ENCODE results near the gene IKZF1. TPM values are rescaled to one million over a fixed set of nuclear protein-coding genes. Genes with fewer than 3 reads are reported as not detected.

IKZF1 gene
- total RNA-seq, 1 donor from 2014 or later: 8.5 TPM

GRCh38 chr7:50339990-50340500, 35.5 kb downstream of the IKZF1 start:
- no peak for DNase-seq (ENCODE audit: low read depth, low spot score)
- H3K27me3 Mint-ChIP-seq (ENCODE audit: low read depth): no peaks in the 10 kb centered on the region
- H3K36me3 Mint-ChIP-seq (ENCODE audit: low read depth): no peaks in the 10 kb centered on the region
- H3K4me3 Mint-ChIP-seq: no peak overlapping the region
- peaks cover 8% of the 10 kb centered on the region for H3K4me1 Mint-ChIP-seq
- H3K27ac Mint-ChIP-seq (ENCODE audit: unreplicated experiment): no peak overlapping the region
- TF ChIP-seq CTCF (conservative IDR thresholded peaks at IDR 0.05): no peak
- H3K9me3 Mint-ChIP-seq: no peaks in the 10 kb centered on the region

GRCh38 chr7:50341724-50342123, 37.2 kb downstream of the IKZF1 start:
- Mint-ChIP-seq H3K27ac (ENCODE audit: unreplicated experiment) (no peak overlapping the region), H3K9me3 (no peaks in the 10 kb centered on the region), H3K4me1 (peaks cover 11% of the 10 kb centered on the region), H3K4me3 (no peak overlapping the region), H3K36me3 (ENCODE audit: low read depth) (no peaks in the 10 kb centered on the region), H3K27me3 (ENCODE audit: low read depth) (no peaks in the 10 kb centered on the region)
- TF ChIP-seq CTCF (conservative IDR thresholded peaks at IDR 0.05): no peak
- DNase-seq (ENCODE audit: low read depth, low spot score): no peak

GRCh38 chr7:50342616-50343114, 38.1 kb downstream of the IKZF1 start:
- Mint-ChIP-seq H3K27ac (ENCODE audit: unreplicated experiment) (no peak overlapping the region), H3K4me1 (peaks cover 11% of the 10 kb centered on the region), H3K27me3 (ENCODE audit: low read depth) (no peaks in the 10 kb centered on the region), H3K9me3 (no peaks in the 10 kb centered on the region), H3K4me3 (no peak overlapping the region), H3K36me3 (ENCODE audit: low read depth) (no peaks in the 10 kb centered on the region)
- no peak for DNase-seq (ENCODE audit: low read depth, low spot score)
- no peak for TF ChIP-seq CTCF (conservative IDR thresholded peaks at IDR 0.05)

- no peak overlapping the region for H3K27ac Mint-ChIP-seq (ENCODE audit: unreplicated experiment)
- DNase-seq (ENCODE audit: low read depth, low spot score): no peak
- H3K36me3 Mint-ChIP-seq (ENCODE audit: low read depth): no peaks in the 10 kb centered on the region
- TF ChIP-seq CTCF (conservative IDR thresholded peaks at IDR 0.05): no peak
- H3K4me3 Mint-ChIP-seq: no peak overlapping the region
- no peaks in the 10 kb centered on the region for H3K9me3 Mint-ChIP-seq
- no peaks in the 10 kb centered on the region for H3K27me3 Mint-ChIP-seq (ENCODE audit: low read depth)
- peaks cover 11% of the 10 kb centered on the region for H3K4me1 Mint-ChIP-seq
Observed at GRCh38 chr7:50346545-50347497, 42.3 kb downstream of the IKZF1 start.

GRCh38 chr7:50347693-50348092, 43.2 kb downstream of the IKZF1 start:
- DNase-seq (ENCODE audit: low read depth, low spot score): no peak
- no peak overlapping the region for H3K4me3 Mint-ChIP-seq
- H3K27ac Mint-ChIP-seq (ENCODE audit: unreplicated experiment): no peak overlapping the region
- TF ChIP-seq CTCF (conservative IDR thresholded peaks at IDR 0.05): no peak
- H3K9me3 Mint-ChIP-seq: no peaks in the 10 kb centered on the region
- no peaks in the 10 kb centered on the region for H3K27me3 Mint-ChIP-seq (ENCODE audit: low read depth)
- H3K4me1 Mint-ChIP-seq: peaks cover 5% of the 10 kb centered on the region
- H3K36me3 Mint-ChIP-seq (ENCODE audit: low read depth): no peaks in the 10 kb centered on the region
